Liver (tissue), 3 donors: ENCODE results near the gene RAD51B.

ENCODE experiments used
- EGR1 ChIP-seq, 2 donors: IDR thresholded peaks; 2 replicates each; pipeline ENCODE4 v1.6.1; 2016 to 2018; ENCODE audit warnings: antibody characterized with exemption in 2 of 2, low read depth in 2 of 2
- GABPA ChIP-seq, 2 donors: IDR thresholded peaks in 1 of 2; conservative IDR thresholded peaks in 1 of 2; 2 replicates each; pipeline ENCODE4 v1.6.1; 2016; ENCODE audit warnings: antibody characterized with exemption in 2 of 2, mild to moderate bottlenecking in 1 of 2, moderate library complexity in 1 of 2
- HNF4A ChIP-seq, 2 donors: conservative IDR thresholded peaks; 2 replicates each; pipeline ENCODE4 v1.6.1; 2016; ENCODE audit warnings: antibody characterized with exemption in 2 of 2, mild to moderate bottlenecking in 2 of 2
- JUND ChIP-seq, 2 donors: IDR thresholded peaks; 2 replicates each; pipeline ENCODE4 v1.6.1; 2016; ENCODE audit warnings: antibody characterized with exemption in 2 of 2
- RAD21 ChIP-seq, 2 donors: IDR thresholded peaks; 2 replicates each; pipeline ENCODE4 v1.6.1; 2016; ENCODE audit warnings: antibody characterized with exemption in 2 of 2, mild to moderate bottlenecking in 2 of 2
- RXRA ChIP-seq, 2 donors: IDR thresholded peaks; 2 replicates each; pipeline ENCODE4 v1.6.1; 2017 to 2018; ENCODE audit warnings: antibody characterized with exemption in 2 of 2, mild to moderate bottlenecking in 1 of 2
- SP1 ChIP-seq: IDR thresholded peaks from 2 replicates; pipeline ENCODE4 v1.6.1; 2018; ENCODE audit warnings: antibody characterized with exemption, mild to moderate bottlenecking
- TAF1 ChIP-seq: conservative IDR thresholded peaks from 2 replicates; pipeline ENCODE4 v1.6.1; 2016; ENCODE audit warnings: antibody characterized with exemption, mild to moderate bottlenecking
- YY1 ChIP-seq: IDR thresholded peaks from 2 replicates; pipeline ENCODE4 v1.6.1; 2016; ENCODE audit warnings: antibody characterized with exemption, mild to moderate bottlenecking
- TF ChIP-seq, protein P1 (sequence below): fragments of 150-350 bp; IDR thresholded peaks from 2 replicates; pipeline ENCODE4 v1.5.1; 2017; ENCODE audit warnings: improper control_type of control experiment, low read depth, low read length; ENCODE audit not compliant: missing input control
- TF ChIP-seq, protein P2 (sequence below): IDR thresholded peaks from 2 replicates; pipeline ENCODE4 v1.6.1; 2016; ENCODE audit warnings: antibody characterized with exemption
- TF ChIP-seq, protein P3 (sequence below): IDR thresholded peaks from 2 replicates; pipeline ENCODE4 v1.6.1; 2016; ENCODE audit warnings: antibody characterized with exemption, mild to moderate bottlenecking
- TF ChIP-seq, protein P4 (sequence below): IDR thresholded peaks from 2 replicates; pipeline ENCODE4 v1.6.1; 2016; ENCODE audit warnings: antibody characterized with exemption
- TF ChIP-seq, protein P5 (sequence below): IDR thresholded peaks from 2 replicates; pipeline ENCODE4 v1.6.1; 2016; ENCODE audit warnings: antibody characterized with exemption
- donor health status: healthy.
- donor health status: healthy.

DNA sequence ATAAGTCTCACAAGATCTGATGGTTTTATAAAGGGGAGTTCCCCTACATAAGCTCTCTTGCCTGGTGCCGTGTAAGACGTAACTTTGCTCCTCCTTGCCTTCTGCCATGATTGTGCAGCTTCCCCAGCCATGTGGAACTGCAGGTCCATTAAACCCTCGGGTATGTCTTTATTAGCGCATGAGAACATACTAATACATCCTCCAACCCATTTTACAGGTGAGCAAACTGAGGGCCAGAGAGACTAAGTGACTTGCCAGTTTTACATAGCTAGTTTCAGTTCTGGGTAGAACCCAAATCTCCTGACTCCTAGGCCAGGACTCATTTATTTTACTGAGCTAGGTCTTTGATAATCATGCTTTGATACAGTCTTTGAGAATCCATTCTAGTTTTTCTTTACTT, 406.9 kb downstream of the RAD51B start:
- TF ChIP-seq, protein P1, sequence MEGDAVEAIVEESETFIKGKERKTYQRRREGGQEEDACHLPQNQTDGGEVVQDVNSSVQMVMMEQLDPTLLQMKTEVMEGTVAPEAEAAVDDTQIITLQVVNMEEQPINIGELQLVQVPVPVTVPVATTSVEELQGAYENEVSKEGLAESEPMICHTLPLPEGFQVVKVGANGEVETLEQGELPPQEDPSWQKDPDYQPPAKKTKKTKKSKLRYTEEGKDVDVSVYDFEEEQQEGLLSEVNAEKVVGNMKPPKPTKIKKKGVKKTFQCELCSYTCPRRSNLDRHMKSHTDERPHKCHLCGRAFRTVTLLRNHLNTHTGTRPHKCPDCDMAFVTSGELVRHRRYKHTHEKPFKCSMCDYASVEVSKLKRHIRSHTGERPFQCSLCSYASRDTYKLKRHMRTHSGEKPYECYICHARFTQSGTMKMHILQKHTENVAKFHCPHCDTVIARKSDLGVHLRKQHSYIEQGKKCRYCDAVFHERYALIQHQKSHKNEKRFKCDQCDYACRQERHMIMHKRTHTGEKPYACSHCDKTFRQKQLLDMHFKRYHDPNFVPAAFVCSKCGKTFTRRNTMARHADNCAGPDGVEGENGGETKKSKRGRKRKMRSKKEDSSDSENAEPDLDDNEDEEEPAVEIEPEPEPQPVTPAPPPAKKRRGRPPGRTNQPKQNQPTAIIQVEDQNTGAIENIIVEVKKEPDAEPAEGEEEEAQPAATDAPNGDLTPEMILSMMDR = no peak
- TF ChIP-seq JUND (IDR thresholded peaks at IDR 0.05) = no peak
- TF ChIP-seq GABPA (IDR thresholded peaks at IDR 0.05 in 1 of 2, conservative IDR thresholded peaks at IDR 0.05 in 1 of 2) = peak in 1 of 2 donors; percentile 10
- TF ChIP-seq EGR1 (IDR thresholded peaks at IDR 0.05; ENCODE audit: low read depth in 2 of 2) = no peak
- TF ChIP-seq, protein P2, sequence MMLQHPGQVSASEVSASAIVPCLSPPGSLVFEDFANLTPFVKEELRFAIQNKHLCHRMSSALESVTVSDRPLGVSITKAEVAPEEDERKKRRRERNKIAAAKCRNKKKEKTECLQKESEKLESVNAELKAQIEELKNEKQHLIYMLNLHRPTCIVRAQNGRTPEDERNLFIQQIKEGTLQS = no peak
- TF ChIP-seq, protein P3, sequence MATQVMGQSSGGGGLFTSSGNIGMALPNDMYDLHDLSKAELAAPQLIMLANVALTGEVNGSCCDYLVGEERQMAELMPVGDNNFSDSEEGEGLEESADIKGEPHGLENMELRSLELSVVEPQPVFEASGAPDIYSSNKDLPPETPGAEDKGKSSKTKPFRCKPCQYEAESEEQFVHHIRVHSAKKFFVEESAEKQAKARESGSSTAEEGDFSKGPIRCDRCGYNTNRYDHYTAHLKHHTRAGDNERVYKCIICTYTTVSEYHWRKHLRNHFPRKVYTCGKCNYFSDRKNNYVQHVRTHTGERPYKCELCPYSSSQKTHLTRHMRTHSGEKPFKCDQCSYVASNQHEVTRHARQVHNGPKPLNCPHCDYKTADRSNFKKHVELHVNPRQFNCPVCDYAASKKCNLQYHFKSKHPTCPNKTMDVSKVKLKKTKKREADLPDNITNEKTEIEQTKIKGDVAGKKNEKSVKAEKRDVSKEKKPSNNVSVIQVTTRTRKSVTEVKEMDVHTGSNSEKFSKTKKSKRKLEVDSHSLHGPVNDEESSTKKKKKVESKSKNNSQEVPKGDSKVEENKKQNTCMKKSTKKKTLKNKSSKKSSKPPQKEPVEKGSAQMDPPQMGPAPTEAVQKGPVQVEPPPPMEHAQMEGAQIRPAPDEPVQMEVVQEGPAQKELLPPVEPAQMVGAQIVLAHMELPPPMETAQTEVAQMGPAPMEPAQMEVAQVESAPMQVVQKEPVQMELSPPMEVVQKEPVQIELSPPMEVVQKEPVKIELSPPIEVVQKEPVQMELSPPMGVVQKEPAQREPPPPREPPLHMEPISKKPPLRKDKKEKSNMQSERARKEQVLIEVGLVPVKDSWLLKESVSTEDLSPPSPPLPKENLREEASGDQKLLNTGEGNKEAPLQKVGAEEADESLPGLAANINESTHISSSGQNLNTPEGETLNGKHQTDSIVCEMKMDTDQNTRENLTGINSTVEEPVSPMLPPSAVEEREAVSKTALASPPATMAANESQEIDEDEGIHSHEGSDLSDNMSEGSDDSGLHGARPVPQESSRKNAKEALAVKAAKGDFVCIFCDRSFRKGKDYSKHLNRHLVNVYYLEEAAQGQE = no peak
- no peak for TF ChIP-seq RXRA (IDR thresholded peaks at IDR 0.05)
- TF ChIP-seq TAF1 = no peak
- no peak for TF ChIP-seq HNF4A (conservative IDR thresholded peaks at IDR 0.05)
- TF ChIP-seq, protein P4, sequence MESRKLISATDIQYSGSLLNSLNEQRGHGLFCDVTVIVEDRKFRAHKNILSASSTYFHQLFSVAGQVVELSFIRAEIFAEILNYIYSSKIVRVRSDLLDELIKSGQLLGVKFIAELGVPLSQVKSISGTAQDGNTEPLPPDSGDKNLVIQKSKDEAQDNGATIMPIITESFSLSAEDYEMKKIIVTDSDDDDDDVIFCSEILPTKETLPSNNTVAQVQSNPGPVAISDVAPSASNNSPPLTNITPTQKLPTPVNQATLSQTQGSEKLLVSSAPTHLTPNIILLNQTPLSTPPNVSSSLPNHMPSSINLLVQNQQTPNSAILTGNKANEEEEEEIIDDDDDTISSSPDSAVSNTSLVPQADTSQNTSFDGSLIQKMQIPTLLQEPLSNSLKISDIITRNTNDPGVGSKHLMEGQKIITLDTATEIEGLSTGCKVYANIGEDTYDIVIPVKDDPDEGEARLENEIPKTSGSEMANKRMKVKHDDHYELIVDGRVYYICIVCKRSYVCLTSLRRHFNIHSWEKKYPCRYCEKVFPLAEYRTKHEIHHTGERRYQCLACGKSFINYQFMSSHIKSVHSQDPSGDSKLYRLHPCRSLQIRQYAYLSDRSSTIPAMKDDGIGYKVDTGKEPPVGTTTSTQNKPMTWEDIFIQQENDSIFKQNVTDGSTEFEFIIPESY = no peak
- TF ChIP-seq YY1 = no peak
- TF ChIP-seq SP1 = no peak
- TF ChIP-seq, protein P5, sequence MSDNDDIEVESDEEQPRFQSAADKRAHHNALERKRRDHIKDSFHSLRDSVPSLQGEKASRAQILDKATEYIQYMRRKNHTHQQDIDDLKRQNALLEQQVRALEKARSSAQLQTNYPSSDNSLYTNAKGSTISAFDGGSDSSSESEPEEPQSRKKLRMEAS = no peak
- TF ChIP-seq RAD21 (IDR thresholded peaks at IDR 0.05) = no peak
